Stimulated activated CD4-positive, alpha-beta T cell treated with anti-CD3 and anti-CD28 coated beads, Interleukin-1b, Interleukin-23, amount 100 ng/mL, for 24 hours (primary cell): ENCODE results near the gene NKAIN4.

Experiments
- DNase-seq, 4 experiments: peaks; one replicate each; pipeline ENCODE4 v3.0.0-alpha.2; 2020; ENCODE audit warnings: low read depth in 4 of 4, low spot score in 1 of 4

The NKAIN4 gene

GRCh38 chr20:63220696-63221399 lies 33.4 kb downstream of the NKAIN4 start:
- DNase-seq = no peak

- no peak for DNase-seq
Measured at GRCh38 chr20:63219866-63220521, 34.3 kb downstream of the NKAIN4 start.

GRCh38 chr20:63219447-63219821 lies 34.8 kb downstream of the NKAIN4 start:
- DNase-seq = no peak

- DNase-seq = no peak
Measured at GRCh38 chr20:63218701-63219446, 35.4 kb downstream of the NKAIN4 start.

GRCh38 chr20:63217706-63218105 lies 36.6 kb downstream of the NKAIN4 start:
- no peak for DNase-seq

- no peak for DNase-seq
Measured at GRCh38 chr20:63216849-63217471, 37.3 kb downstream of the NKAIN4 start.

GRCh38 chr20:63216041-63216848 lies 38.0 kb downstream of the NKAIN4 start, which contains the start of gene YTHDF1:
TSS of gene YTHDF1 (minus strand) at chr20:63216131. CDS start at chr20:63215892, 239 bp downstream.
- peak; percentile 84 to 94 (median 90) for DNase-seq

- DNase-seq = peak in 1 of 4 experiments; percentile 3
Measured at GRCh38 chr20:63215101-63216040, 38.9 kb downstream of the NKAIN4 start.

GRCh38 chr20:63214514-63214913 lies 39.7 kb downstream of the NKAIN4 start:
- DNase-seq = no peak

GRCh38 chr20:63212792-63213191 lies 41.5 kb downstream of the NKAIN4 start:
- DNase-seq = no peak

- DNase-seq = no peak
Measured at GRCh38 chr20:63212393-63212730, 41.9 kb downstream of the NKAIN4 start.

- no peak for DNase-seq
Measured at GRCh38 chr20:63210011-63210605, 44.2 kb downstream of the NKAIN4 start.

- DNase-seq = no peak
Measured at GRCh38 chr20:63208346-63208909, 45.8 kb downstream of the NKAIN4 start.

- no peak for DNase-seq
Measured at GRCh38 chr20:63206878-63207277, 47.4 kb downstream of the NKAIN4 start.

GRCh38 chr20:63205896-63206295 lies 48.4 kb downstream of the NKAIN4 start:
- no peak for DNase-seq

GRCh38 chr20:63204362-63204761 lies 49.9 kb downstream of the NKAIN4 start:
- DNase-seq = no peak

- no peak for DNase-seq
Measured at GRCh38 chr20:63202811-63203526, 51.3 kb downstream of the NKAIN4 start.

- no peak for DNase-seq
Measured at GRCh38 chr20:63202021-63202420, 52.2 kb downstream of the NKAIN4 start.
